GM10847 (cell line): ENCODE data around the gene SIGLEC1.

Experiments used
- POLR2A ChIP-seq: IDR thresholded peaks from 2 replicates; pipeline ENCODE4 v1.6.1; 2011; ENCODE audit not compliant: insufficient read length; ENCODE audit errors: extremely low read depth

The SIGLEC1 gene

DNA sequence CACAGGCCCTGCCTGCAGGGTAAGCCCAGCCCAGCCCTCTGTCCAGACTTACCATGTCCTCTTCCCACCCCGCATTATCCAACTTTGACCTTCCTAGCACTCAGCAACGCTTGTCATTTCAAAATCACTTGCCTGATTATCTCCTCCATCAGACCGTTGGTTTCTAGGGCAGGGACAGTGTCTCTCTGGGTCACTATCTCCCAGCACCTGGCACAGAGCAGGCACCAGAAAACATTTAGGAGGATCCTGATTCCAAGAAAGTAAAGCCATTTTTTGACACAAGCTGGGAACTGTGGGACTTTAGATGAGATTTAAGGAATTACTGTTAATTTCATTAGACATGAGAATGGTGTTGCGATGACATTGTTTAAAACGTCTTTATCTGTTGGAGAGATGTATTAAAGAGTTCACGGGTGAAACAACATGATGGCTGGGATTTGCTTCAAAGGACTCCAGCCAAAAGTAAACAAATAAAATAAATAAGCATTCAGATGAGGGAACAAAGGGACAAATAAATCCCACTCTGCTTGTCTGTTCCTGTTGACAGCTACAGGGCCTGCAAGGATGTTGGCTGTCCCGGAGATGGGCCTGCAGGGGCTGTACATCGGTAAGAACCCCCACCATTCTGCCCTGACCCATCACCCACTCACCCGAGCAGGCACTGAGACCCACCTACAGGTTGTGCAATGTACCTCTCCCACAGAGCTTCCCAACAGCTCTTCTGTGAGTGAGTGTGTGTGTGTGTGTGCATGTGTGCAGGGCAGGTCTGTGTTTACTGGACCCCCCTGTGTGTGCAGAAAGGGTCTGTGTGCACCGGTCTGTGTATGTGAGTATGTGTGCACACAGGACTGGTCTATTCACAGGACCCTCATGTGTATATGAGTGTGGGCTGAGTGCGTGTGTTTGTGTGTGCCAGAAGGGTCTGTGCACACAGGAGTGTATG is 26.0 kb upstream of the SIGLEC1 start:
- no peak for TF ChIP-seq POLR2A

DNA sequence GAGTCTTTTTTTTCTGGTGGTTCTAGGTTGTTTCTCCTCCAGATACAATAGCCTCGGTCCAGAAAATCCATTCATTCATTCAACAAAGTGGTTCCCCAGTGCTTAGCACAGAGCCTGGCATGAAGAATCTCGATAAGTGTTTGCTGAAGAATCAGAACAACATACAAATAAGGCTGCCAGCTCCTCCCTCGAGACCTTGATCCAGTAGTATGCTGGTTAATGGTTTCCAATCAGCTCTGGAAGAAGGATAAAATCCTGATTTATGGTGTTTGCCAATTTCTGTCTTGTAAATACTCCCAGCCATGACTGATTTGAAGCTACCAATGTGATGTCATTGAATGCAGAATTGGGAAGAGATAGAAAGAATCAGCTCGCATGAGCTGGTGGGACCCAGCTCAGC is 23.4 kb upstream of the SIGLEC1 start:
- TF ChIP-seq POLR2A: no peak

DNA sequence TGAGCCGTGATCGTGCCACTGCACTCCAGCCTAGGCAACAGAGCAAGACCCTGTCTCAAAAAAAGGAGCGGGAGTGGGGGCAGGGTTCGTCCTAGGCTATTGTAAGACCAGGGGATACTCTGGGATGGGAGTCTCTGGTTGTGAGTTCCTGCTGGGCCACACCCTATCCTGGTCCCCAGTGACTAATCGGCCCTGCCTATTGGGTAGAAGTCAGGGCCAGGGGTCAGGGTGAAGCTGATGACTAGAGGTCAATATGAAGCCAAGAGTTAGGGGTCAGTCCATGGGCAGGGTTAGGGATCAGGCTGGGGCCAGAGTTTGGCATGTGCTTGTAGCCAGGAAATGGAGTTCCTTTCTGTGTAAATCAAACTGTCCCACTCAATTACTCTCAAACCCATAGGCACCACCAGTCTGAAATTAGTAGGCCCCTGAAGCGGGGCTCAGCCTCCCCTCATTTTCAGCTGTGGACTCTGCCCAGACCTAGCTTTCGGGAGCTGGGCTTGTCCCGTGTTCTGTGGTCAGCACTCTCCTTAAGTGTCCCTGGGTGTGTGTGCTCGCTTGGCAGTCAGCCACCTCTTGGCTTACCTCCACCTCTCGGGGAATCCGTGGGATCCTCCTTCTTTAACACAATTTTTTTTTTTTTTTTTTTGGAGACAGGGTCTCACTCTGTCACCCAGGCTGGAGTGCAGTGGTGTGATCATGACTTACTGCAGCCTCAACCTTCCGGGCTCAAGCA is 21.9 kb upstream of the SIGLEC1 start:
- TF ChIP-seq POLR2A: no peak

DNA sequence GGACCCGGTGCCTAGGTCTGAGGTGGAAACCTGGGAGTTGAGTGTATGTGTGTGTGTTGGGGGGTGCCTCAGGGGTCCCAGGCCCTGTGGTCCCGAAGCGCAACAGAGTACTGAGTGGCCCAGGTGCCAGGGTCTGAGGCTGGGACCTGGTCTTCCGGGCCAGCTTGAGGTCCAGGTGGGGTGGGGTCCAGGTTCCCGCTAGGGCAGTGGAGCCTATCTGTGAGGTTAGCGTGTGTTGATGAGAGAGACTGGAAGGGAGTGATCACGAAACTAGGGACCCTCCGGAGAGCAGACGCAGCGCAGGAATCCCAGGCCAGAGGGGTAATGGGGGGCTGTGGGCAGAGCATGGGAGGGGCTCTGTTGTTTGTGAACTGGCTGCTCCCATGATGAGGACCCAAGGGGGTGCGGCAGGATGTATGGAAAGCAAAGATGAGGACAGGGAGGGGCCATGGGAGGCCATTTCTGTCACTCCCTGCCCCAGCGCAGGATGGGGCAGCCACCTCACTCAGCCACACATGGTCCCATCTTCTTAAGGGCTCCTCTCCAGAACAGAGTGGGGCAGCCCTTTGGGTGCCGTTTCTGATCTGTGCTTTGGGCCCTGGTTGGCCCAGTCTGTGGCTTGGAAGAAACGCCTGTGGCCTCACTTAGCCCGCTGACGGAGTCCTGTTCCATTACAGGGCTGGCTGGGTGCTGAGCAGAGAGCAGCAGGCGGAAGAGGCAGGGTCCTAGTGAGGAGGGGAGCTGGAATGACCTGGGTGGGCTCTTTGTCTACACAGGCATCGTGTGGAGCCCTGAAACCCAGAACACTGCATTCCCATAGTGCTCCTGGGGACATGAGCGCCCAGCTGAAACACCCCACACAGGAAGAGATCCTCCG is 21.0 kb upstream of the SIGLEC1 start:
- TF ChIP-seq POLR2A: no peak

DNA sequence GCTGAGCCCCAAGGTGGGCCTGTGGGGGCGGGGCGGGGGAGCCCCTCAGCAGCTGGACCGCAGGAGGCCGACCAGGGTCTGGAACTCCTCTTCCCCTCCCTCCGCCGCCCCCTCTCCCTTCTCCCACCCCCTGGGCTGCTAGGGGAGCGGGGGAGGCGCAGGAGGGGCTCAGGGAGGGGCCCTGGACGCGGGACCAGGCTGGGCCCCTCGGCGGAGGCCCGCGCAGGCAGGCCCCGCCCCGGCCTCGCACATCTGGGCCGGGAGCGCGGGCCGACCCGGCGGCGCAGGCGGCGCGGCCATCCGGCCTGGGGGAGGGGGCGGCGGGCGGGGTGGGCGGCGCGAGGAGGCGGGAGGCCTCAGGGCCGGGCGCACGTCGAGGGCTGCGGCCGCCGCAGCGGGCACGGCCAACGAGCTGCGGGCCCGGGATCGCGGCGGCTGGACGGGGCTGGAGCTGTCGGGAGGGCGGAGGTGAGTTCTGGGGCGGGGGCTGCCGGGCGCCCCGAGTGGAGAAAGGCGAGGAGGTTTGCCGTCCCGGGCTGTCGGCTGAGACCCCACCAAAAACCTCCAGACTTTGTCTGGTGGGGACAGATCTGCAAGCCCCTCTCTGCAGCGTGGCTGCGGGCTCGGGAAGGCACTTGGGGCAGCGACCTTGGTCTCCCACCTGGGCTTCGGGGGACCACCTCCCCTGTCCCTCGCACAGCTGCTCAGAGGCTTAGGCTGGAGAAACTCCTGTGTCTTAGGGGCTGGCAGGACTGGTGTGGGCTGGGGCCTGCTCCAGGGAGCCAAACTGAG is 20.1 kb upstream of the SIGLEC1 start, which contains the start of gene HSPA12B:
TSS of gene HSPA12B (plus strand) at position 359 of the 792 bp plus-strand sequence. CDS start 5,990 bp downstream, outside the sequence.
- TF ChIP-seq POLR2A: no peak

DNA sequence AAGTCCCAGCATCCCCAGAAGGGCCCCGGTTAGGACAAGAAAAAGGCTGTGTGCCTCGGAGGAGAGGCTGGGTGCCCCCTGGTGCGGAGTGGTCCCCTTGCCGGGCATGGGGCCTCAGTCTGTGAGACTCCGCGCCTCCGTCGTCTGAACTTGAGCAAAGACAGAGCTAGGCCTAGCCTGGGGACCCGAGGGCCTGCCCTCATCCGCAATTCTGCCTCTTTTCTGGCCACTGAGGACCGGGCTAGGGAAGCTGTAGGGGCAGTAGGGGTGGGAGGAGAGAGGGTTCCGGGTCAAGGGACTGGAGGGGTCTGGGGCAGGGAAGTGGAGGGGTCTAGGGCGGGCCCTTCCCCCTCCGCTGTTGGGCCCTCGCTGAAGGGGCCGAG is 19.5 kb upstream of the SIGLEC1 start:
- no peak for TF ChIP-seq POLR2A

DNA sequence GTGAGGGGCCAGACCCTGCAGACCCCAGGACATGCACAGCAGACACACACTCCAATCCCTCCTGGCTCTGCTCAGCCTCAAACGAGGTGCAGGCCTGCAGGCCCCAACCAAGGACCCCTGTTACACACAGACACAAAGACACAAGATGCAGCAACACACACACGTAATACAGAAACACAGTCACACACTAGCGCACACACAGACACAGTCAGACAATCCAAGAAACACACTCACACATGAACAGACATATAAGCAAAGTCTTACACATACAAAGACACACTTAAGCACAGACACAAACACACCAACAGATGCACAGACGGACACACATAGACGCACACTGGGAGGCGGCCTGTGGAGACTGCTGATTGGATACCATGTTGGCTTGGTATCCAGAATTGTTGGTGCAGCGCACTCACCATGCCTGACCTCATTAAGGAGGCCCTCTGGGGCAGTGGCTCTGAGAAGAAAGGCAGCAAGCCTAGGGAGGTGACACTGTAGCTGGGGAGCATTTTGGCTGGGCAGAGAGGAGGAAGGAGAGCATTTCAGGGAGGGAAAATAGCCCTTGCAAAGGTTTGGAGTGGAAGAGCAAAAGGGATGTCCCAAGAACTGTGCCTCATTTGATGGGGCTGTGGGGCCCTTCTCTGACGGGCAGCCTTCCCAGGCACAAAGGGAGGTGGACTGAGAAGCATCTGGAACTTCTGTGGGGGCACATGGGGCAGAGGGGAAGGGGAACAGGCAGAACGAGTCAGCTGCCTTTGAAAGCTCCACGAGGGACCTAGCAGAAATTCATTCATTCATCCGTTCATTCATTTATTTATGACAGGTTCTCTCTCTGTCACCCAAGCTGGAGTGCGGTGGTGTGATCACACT is 18.6 kb upstream of the SIGLEC1 start:
- TF ChIP-seq POLR2A: no peak

DNA sequence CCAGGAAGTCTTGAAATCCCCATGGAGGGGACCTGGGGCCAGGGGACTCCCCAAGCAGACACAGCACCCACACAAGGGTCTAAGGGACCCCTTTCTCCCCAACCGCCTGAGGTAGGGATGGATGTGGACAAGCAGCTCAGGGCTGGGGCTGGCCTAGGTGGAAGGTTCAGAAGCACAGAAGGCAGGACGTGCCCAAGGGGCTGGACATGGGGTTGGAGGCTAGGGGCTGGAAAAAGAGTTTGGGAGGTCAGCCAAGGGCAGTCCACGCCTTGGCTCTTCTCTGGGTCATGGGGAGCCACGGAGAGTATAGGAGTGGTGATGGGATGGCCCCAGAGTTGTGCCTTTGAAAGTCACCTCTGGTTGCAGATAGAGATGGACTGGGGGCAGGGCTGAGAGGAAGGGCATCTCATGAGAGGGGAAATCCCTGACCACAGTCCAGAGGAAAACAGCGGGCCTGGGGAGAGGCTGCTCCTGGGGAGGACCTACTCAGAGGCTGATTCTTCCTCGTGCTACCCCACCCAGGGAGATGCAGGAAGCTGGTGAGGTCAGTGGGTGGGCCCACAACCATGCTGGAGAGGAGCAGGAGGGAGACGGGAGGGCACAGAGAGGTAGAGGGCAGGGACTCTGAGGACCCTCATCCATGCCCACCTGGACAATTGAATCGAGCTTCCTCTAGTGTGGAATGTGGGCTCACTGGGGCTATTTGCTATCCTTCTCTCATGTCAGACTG is 17.6 kb upstream of the SIGLEC1 start:
- TF ChIP-seq POLR2A: no peak

DNA sequence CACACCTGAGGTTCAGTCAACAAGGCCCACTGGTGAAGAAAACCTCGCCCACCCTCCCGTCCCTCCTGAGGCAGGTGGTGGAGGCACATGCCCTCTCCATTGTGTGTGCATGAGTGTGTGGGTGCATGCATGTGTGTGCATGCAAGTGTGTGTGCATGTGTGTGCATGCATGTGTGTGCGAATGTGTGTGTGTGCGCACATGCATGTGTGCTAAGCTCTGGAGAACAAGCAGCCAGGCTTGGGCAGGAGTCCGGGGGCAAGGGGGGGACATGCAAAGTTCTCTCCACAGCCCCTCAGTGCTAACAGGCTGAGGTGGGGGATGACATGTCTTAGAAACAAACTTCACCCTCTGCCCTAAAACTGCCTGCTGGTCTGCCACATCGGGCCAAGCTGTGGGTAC is 17.0 kb upstream of the SIGLEC1 start:
- no peak for TF ChIP-seq POLR2A

DNA sequence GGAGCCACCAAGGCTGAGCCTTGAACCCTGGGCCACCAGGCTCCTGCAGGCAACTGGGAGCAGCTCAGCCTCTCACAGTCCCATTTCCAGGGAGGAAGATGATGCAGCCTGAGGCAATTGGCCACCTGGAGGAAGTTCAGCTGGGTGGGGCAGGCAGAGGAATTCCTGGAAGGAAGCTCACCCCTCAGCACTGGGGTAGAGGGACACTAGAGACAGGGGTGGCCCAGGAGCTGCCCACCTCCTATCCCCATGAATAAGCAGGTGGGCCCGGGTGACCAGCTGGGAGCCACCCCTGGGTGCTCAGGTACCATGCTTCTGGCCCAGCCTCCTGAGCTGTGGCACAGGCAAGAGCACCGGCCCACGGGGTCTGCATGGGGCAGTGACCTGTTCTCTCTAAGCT is 16.5 kb upstream of the SIGLEC1 start:
- TF ChIP-seq POLR2A: no peak

DNA sequence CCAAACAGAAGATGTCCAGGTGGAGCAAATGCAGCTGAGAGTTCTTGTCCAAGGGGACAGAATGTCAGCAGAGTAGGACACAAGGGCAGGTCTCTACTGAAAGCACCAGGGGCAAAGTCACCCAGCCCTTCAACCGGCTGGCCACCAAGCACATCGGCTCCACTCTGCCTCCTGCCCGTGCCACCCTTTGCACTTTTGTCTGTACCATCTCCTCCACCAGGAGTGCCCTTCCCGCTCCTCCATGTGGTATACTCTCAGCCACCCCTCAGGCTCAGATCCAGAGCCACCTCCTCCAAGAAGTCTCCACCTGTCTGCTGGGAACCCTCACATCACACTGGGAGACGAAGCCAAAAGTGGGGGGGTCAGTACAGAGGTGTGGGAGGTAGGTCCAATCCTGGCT is 16.0 kb upstream of the SIGLEC1 start:
- TF ChIP-seq POLR2A: no peak

DNA sequence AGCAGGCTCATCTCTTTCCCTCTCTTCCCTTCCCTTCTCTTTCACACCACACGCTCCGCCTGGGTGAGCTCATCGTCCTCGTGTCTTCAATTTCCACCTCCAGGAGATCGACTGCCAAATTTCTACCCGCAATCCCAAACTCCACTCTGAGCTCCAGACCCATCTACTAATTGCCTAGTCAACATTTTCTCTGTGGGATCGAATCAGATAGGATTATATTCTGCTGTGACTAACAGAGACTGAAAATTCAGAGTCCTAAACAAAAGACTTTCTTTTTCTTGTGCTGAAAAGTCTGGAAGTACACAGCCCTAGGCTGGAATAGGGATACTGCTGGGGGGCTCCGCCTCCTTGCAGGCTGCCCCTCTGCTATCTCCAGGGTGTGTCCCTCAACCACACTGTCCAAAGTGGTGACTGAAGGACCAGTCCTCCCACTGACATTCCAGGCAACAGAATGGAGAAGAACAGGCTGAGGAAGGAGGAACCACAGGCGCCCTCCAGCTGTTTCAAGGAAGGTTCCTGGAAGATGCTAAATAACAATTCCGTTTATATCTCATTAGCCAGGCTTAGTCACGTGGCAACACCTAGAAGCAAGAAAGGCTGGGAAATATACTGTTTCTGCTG is 15.1 kb upstream of the SIGLEC1 start:
- TF ChIP-seq POLR2A: no peak
